ENCODE results near the gene GADL1. TPM values are rescaled to one million over a fixed set of nuclear protein-coding genes. Genes with fewer than 3 reads are reported as not detected.
A peak's percentile ranks its signal among the peaks of the same experiment; 100 is the strongest.

The GADL1 gene
- polyA plus RNA-seq, 1 donor (not counting 4 experiments of a cell fraction or from before 2014, with no cell fraction given) = not detected

DNA sequence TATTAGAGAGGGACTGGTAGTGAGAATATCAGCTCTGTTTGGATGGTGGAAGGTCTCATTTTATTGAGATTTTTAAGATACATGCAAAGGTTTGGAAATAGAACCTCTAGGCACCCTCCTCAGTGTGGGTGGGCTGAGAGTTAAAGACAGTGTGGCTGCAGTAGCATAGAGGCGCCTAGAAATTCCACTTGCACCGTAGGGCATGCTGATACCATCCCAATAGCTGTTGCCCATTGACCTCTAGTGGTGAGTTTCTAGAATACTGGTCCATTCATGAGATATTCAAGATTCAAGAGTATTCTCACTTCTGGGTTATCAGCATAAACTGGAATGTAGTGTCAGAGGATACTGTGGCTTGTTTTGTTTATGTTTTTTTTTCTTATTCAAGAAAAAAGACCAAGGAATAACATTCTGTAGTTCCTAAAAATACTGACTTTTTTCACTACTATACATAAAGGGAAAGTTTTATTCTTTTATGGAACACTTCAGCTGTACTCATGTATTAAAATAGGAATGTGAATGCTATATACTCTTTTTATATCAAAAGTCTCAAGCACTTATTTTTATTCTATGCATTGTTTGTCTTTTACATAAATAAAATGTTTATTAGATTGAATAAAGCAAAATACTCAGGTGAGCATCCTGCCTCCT, 200.9 kb downstream of the GADL1 start:
- TF ChIP-seq EZH2 (IDR thresholded peaks at IDR 0.05; ENCODE audit: low read length) = no peak
- TF ChIP-seq CTCF (optimal IDR thresholded peaks at IDR 0.05 in 1 of 3, IDR thresholded peaks at IDR 0.05 in 1 of 3, conservative IDR thresholded peaks at IDR 0.05 in 1 of 3; ENCODE audit: extremely low read depth in 1 of 3, insufficient read depth in 2 of 3, low read length in 3 of 3) = peak; percentile 46 to 78 (median 64)
- Histone ChIP-seq H3K27me3 (ENCODE audit: control insufficient read depth, extremely low read depth, insufficient read depth, low read length) (no peaks in the 10 kb centered on the region), H3K27ac (ENCODE audit: control insufficient read depth, insufficient read depth, low read length) (no peak overlapping the region), H4K20me1 (ENCODE audit: control insufficient read depth, extremely low read depth, insufficient read depth, low read length) (no peaks in the 10 kb centered on the region), H3K79me2 (ENCODE audit: control insufficient read depth, insufficient read depth, low read length) (peaks cover 10% of the 10 kb centered on the region), H3K9me1 (ENCODE audit: control insufficient read depth, extremely low read depth, insufficient read depth, low read length) (no peaks in the 10 kb centered on the region), H3K4me3 (ENCODE audit: control insufficient read depth in 2 of 3, extremely low read depth in 1 of 3, insufficient read depth in 2 of 3, low read depth in 1 of 3, low read length in 3 of 3) (no peak overlapping the region), H2AFZ (ENCODE audit: control insufficient read depth, low read length) (no peak overlapping the region), H3K4me2 (ENCODE audit: control insufficient read depth, extremely low read depth, insufficient read depth, low read depth, low read length) (no peak overlapping the region), H3K36me3 (ENCODE audit: control insufficient read depth in 2 of 2, extremely low read depth in 1 of 2, insufficient read depth in 2 of 2, low read length in 2 of 2) (peaks cover 41 to 52% of the 10 kb centered on the region in 2 experiments), H3K9ac (ENCODE audit: control insufficient read depth, extremely low read depth, insufficient read depth, low read length) (no peak overlapping the region), H3K4me1 (ENCODE audit: control insufficient read depth, extremely low read depth, insufficient read depth, low read length) (peaks cover 12% of the 10 kb centered on the region), H3K9me3 (ENCODE audit: control insufficient read depth, low read depth, low read length) (no peaks in the 10 kb centered on the region)
- dilution Hi-C loops (cut with MboI; ENCODE audit: extremely low pct_ligation_motif_present, low sequenced_read_pairs) = no loop called here
- DNase-seq (ENCODE audit: low read depth, low spot score) (no peak), FAIRE-seq (no peak)

GRCh38 chr3:30692498-30693130, 201.8 kb downstream of the GADL1 start:
- peaks cover 6% of the 10 kb centered on the region for H4K20me1 ChIP-seq (ENCODE audit: control insufficient read depth, extremely low read depth, insufficient read depth, low read length)
- TF ChIP-seq EZH2 (IDR thresholded peaks at IDR 0.05; ENCODE audit: low read length) = no peak
- TF ChIP-seq CTCF (optimal IDR thresholded peaks at IDR 0.05 in 1 of 3, IDR thresholded peaks at IDR 0.05 in 1 of 3, conservative IDR thresholded peaks at IDR 0.05 in 1 of 3; ENCODE audit: extremely low read depth in 1 of 3, insufficient read depth in 2 of 3, low read length in 3 of 3) = no peak
- H3K9me1 ChIP-seq (ENCODE audit: control insufficient read depth, extremely low read depth, insufficient read depth, low read length) = no peaks in the 10 kb centered on the region
- dilution Hi-C loops (cut with MboI; ENCODE audit: extremely low pct_ligation_motif_present, low sequenced_read_pairs) = no loop called here
- H3K4me3 ChIP-seq (ENCODE audit: control insufficient read depth in 2 of 3, extremely low read depth in 1 of 3, insufficient read depth in 2 of 3, low read depth in 1 of 3, low read length in 3 of 3) = no peak overlapping the region
- H3K27me3 ChIP-seq (ENCODE audit: control insufficient read depth, extremely low read depth, insufficient read depth, low read length) = no peaks in the 10 kb centered on the region
- peaks cover 10% of the 10 kb centered on the region for H3K79me2 ChIP-seq (ENCODE audit: control insufficient read depth, insufficient read depth, low read length)
- peaks cover 21% of the 10 kb centered on the region for H3K4me1 ChIP-seq (ENCODE audit: control insufficient read depth, extremely low read depth, insufficient read depth, low read length)
- no peak overlapping the region for H2AFZ ChIP-seq (ENCODE audit: control insufficient read depth, low read length)
- peaks cover 39 to 61% of the 10 kb centered on the region in 2 experiments for H3K36me3 ChIP-seq (ENCODE audit: control insufficient read depth in 2 of 2, extremely low read depth in 1 of 2, insufficient read depth in 2 of 2, low read length in 2 of 2)
- no peak overlapping the region for H3K4me2 ChIP-seq (ENCODE audit: control insufficient read depth, extremely low read depth, insufficient read depth, low read depth, low read length)
- no peak for FAIRE-seq
- no peak overlapping the region for H3K27ac ChIP-seq (ENCODE audit: control insufficient read depth, insufficient read depth, low read length)
- DNase-seq (ENCODE audit: low read depth, low spot score) = no peak
- no peaks in the 10 kb centered on the region for H3K9me3 ChIP-seq (ENCODE audit: control insufficient read depth, low read depth, low read length)
- no peak overlapping the region for H3K9ac ChIP-seq (ENCODE audit: control insufficient read depth, extremely low read depth, insufficient read depth, low read length)
